ENCODE results near the gene RRAD. TPM values are rescaled to one million over a fixed set of nuclear protein-coding genes. Genes with fewer than 3 reads are reported as not detected.

Gene RRAD
- total RNA-seq, 1 experiment from 2014 or later: 2.8 TPM

GRCh38 chr16:66924527-66925321 lies 611 bp downstream of the RRAD start:
- H3K4me3 ChIP-seq (ENCODE audit: low read length): peak overlapping the region; percentile 61
- no peaks in the 10 kb centered on the region for H3K79me2 ChIP-seq (ENCODE audit: low read length)
- no peaks in the 10 kb centered on the region for H3K9me3 ChIP-seq (ENCODE audit: low read length)
- H3K36me3 ChIP-seq (ENCODE audit: low read depth, low read length): no peaks in the 10 kb centered on the region; the same call in 1 of the 2 replicates
- peaks cover 13% of the 10 kb centered on the region for H3K27me3 ChIP-seq (ENCODE audit: low read length)
- DNase-seq (peak; percentile 23), ATAC-seq (peak; percentile 65)
- no peaks in the 10 kb centered on the region for H4K20me1 ChIP-seq (ENCODE audit: low read length)
- BruUV-seq (replicated peaks): no TSS peak
- H3K4me2 ChIP-seq (ENCODE audit: low read length): peak overlapping the region; percentile 80
- no peaks in the 10 kb centered on the region for H3F3A ChIP-seq (ENCODE audit: low read length, unreplicated experiment)
- intact Hi-C loops (cut with micrococcal nuclease): no loop called here
- peak; percentile 41; the same call in 1 of the 2 replicates for TF ChIP-seq CTCF (conservative IDR thresholded peaks at IDR 0.05; ENCODE audit: low read depth, low read length)
- TF ChIP-seq EZH2 (IDR thresholded peaks at IDR 0.05; ENCODE audit: low read length, unreplicated experiment): no peak
- TF ChIP-seq EZH2phosphoT487 (IDR thresholded peaks at IDR 0.05; ENCODE audit: borderline replicate concordance, low read length): 0 out of 2 replicates have a peak, but pooled peaks have one; percentile 5
- no peaks in the 10 kb centered on the region for H3K9me2 ChIP-seq (replicated peaks; ENCODE audit: low read length)
- peaks cover 6% of the 10 kb centered on the region; the same call in 1 of the 2 replicates for H3K4me1 ChIP-seq (ENCODE audit: insufficient read depth, low read length)
- peak overlapping the region; percentile 64; the same call in 1 of the 2 replicates for H2AFZ ChIP-seq (ENCODE audit: low read length)
- no peak overlapping the region for H3K27ac ChIP-seq (ENCODE audit: low read length)
- H3K9ac ChIP-seq (ENCODE audit: low read length): no peak overlapping the region
- POLR2A ChIA-PET (ENCODE audit: unreplicated experiment): no interaction called here
- CTCF ChIA-PET: no interaction called here

GRCh38 chr16:66923866-66924265 lies 1.5 kb downstream of the RRAD start:
- H3K79me2 ChIP-seq (ENCODE audit: low read length): no peaks in the 10 kb centered on the region
- H3K27me3 ChIP-seq (ENCODE audit: low read length): peaks cover 13% of the 10 kb centered on the region
- no peak overlapping the region for H3K9ac ChIP-seq (ENCODE audit: low read length)
- ATAC-seq: no peak
- CTCF ChIA-PET: no interaction called here
- H3K4me2 ChIP-seq (ENCODE audit: low read length): no peak overlapping the region
- TF ChIP-seq EZH2phosphoT487 (IDR thresholded peaks at IDR 0.05; ENCODE audit: borderline replicate concordance, low read length) (no peak), CTCF (conservative IDR thresholded peaks at IDR 0.05; ENCODE audit: low read depth, low read length) (no peak), EZH2 (IDR thresholded peaks at IDR 0.05; ENCODE audit: low read length, unreplicated experiment) (no peak)
- H3K36me3 ChIP-seq (ENCODE audit: low read depth, low read length): no peaks in the 10 kb centered on the region; the same call in 1 of the 2 replicates
- H3F3A ChIP-seq (ENCODE audit: low read length, unreplicated experiment): no peaks in the 10 kb centered on the region
- no peak for DNase-seq
- no TSS peak for BruUV-seq (replicated peaks)
- no peak overlapping the region for H3K4me3 ChIP-seq (ENCODE audit: low read length)
- H3K9me2 ChIP-seq (replicated peaks; ENCODE audit: low read length): no peaks in the 10 kb centered on the region
- POLR2A ChIA-PET (ENCODE audit: unreplicated experiment): no interaction called here
- no peaks in the 10 kb centered on the region for H4K20me1 ChIP-seq (ENCODE audit: low read length)
- H3K9me3 ChIP-seq (ENCODE audit: low read length): no peaks in the 10 kb centered on the region
- H3K4me1 ChIP-seq (ENCODE audit: insufficient read depth, low read length): peaks cover 6% of the 10 kb centered on the region; the same call in 1 of the 2 replicates
- H2AFZ ChIP-seq (ENCODE audit: low read length): no peak overlapping the region
- H3K27ac ChIP-seq (ENCODE audit: low read length): no peak overlapping the region
- intact Hi-C loops (cut with micrococcal nuclease): no loop called here

- Histone ChIP-seq H4K20me1 (ENCODE audit: low read length) (no peaks in the 10 kb centered on the region), H3K4me1 (ENCODE audit: insufficient read depth, low read length) (peaks cover 3% of the 10 kb centered on the region; the same call in 1 of the 2 replicates), H3K27ac (ENCODE audit: low read length) (no peak overlapping the region), H3K4me3 (ENCODE audit: low read length) (no peak overlapping the region), H3K9ac (ENCODE audit: low read length) (no peak overlapping the region), H3K27me3 (ENCODE audit: low read length) (peaks cover 13% of the 10 kb centered on the region), H3K9me3 (ENCODE audit: low read length) (no peaks in the 10 kb centered on the region), H3K4me2 (ENCODE audit: low read length) (no peak overlapping the region), H3K36me3 (ENCODE audit: low read depth, low read length) (no peaks in the 10 kb centered on the region), H3K79me2 (ENCODE audit: low read length) (no peaks in the 10 kb centered on the region), H3F3A (ENCODE audit: low read length, unreplicated experiment) (no peaks in the 10 kb centered on the region), H3K9me2 (replicated peaks; ENCODE audit: low read length) (no peaks in the 10 kb centered on the region), H2AFZ (ENCODE audit: low read length) (no peak overlapping the region)
- DNase-seq: no peak
- TF ChIP-seq EZH2 (IDR thresholded peaks at IDR 0.05; ENCODE audit: low read length, unreplicated experiment) (no peak), CTCF (conservative IDR thresholded peaks at IDR 0.05; ENCODE audit: low read depth, low read length) (no peak), EZH2phosphoT487 (IDR thresholded peaks at IDR 0.05; ENCODE audit: borderline replicate concordance, low read length) (no peak)
- no peak for ATAC-seq
- POLR2A ChIA-PET (ENCODE audit: unreplicated experiment): no interaction called here
- CTCF ChIA-PET: no interaction called here
- intact Hi-C loops (cut with micrococcal nuclease): no loop called here
- BruUV-seq (replicated peaks): no TSS peak
These were observed 2.0 kb downstream of the RRAD start for GRCh38 chr16:66923247-66923731.
